Prostate gland (tissue), 2 donors: ENCODE data around the gene FAM168A. TPM values are rescaled to one million over a fixed set of nuclear protein-coding genes. Genes with fewer than 3 reads are reported as not detected.

Experiments used
- DNase-seq: peaks from one replicate; pipeline ENCODE4 v3.0.0-alpha.2; 2019; ENCODE audit warnings: low spot score
- H3K27ac ChIP-seq, 2 donors: fragments of 200-600 bp; sonication (generic); 2 replicates each; pipeline ENCODE4 v1.5.1; 2017 to 2019
- H3K27me3 ChIP-seq: fragments of 200-600 bp; sonication (generic); replicated peaks from 2 replicates; pipeline ENCODE4 v1.5.1; 2019; ENCODE audit not compliant: insufficient read depth
- H3K36me3 ChIP-seq, 2 donors: fragments of 200-600 bp; sonication (generic); 1 replicate in 1 of 2; 2 replicates in 1 of 2; pipeline versions ENCODE4 v1.5.1 to v1.8.1; 2017 to 2019
- H3K4me1 ChIP-seq: fragments of 200-600 bp; sonication (generic); replicated peaks from 2 replicates; pipeline ENCODE4 v1.5.1; 2019
- H3K4me3 ChIP-seq, 2 donors: fragments of 200-600 bp; sonication (generic); 2 replicates each; pipeline ENCODE4 v1.5.1; 2017 to 2019
- H3K9me3 ChIP-seq: fragments of 200-600 bp; sonication (generic); 2 replicates; pipeline ENCODE4 v1.5.1; 2017
- POLR2A ChIP-seq: fragments of 450-650 bp; IDR thresholded peaks from one replicate; pipeline ENCODE4 v1.6.1; 2016; ENCODE audit warnings: antibody characterized with exemption, mild to moderate bottlenecking
- POLR2AphosphoS5 ChIP-seq: sonication (generic); formaldehyde crosslinking; IDR thresholded peaks from one replicate; pipeline ENCODE4 v1.6.1; 2017; ENCODE audit warnings: antibody characterized with exemption
- WGBS: methylation state at CpG from one replicate; pipeline ENCODE4 v1.1.5; 2018; 5-methylcytosine and 5-hydroxymethylcytosine counted together
- intact Hi-C: fragments of 100-400 bp; cut with DNase I; formaldehyde crosslinking; loops from one replicate; pipeline ENCODE4 v1.14.2; 2022
- total RNA-seq, 2 donors: library from RNA; depleted of rRNA; stranded (reverse); fragments of >200 nt; gene quantifications; one replicate each; pipeline ENCODE4 v1.1.0, GENCODE V29; 2016
- TF ChIP-seq, protein P1 (sequence below), 4 experiments: fragments of 200-600 bp in 2 of 4; fragments of 450-650 bp in 2 of 4; sonication (generic) in 2 of 4; IDR thresholded peaks; 1 replicate in 3 of 4; 2 replicates in 1 of 4; pipeline ENCODE4 v1.5.1; 2016 to 2019; ENCODE audit warnings: antibody characterized with exemption in 4 of 4, mild to moderate bottlenecking in 2 of 4, moderate library complexity in 2 of 4

The FAM168A gene
- total RNA-seq, 2 donors from 2014 or later: 27.3 to 38.3 TPM

DNA sequence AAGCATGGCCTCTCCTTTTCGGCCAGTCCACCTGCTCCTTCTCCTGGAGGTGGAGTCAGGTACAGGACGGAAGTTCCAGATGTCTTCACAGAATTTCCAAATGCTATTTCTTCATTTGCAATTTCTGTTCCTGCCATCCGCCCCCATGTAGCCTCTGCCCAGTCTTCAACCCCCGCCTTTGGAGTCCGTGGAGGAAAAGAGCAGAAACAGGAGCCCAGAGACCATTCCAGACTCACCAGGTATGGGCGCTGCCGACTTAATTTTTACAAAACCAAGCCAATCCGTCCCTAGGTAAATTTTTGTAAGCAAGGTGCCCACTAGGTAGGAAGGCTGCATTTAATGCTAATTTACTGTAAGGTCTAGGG, 192.8 kb downstream of the FAM168A start:
- WGBS: 92% methylated on average over 8 of the region's 8 CpGs
- no peak overlapping the region for H3K4me3 ChIP-seq
- no peaks in the 10 kb centered on the region for H3K27me3 ChIP-seq
- no peaks in the 10 kb centered on the region for H3K4me1 ChIP-seq
- H3K36me3 ChIP-seq: no peaks in the 10 kb centered on the region
- H3K9me3 ChIP-seq: no peaks in the 10 kb centered on the region
- DNase-seq: no peak
- no peak overlapping the region for H3K27ac ChIP-seq
- TF ChIP-seq POLR2A: no peak
- TF ChIP-seq, protein P1, sequence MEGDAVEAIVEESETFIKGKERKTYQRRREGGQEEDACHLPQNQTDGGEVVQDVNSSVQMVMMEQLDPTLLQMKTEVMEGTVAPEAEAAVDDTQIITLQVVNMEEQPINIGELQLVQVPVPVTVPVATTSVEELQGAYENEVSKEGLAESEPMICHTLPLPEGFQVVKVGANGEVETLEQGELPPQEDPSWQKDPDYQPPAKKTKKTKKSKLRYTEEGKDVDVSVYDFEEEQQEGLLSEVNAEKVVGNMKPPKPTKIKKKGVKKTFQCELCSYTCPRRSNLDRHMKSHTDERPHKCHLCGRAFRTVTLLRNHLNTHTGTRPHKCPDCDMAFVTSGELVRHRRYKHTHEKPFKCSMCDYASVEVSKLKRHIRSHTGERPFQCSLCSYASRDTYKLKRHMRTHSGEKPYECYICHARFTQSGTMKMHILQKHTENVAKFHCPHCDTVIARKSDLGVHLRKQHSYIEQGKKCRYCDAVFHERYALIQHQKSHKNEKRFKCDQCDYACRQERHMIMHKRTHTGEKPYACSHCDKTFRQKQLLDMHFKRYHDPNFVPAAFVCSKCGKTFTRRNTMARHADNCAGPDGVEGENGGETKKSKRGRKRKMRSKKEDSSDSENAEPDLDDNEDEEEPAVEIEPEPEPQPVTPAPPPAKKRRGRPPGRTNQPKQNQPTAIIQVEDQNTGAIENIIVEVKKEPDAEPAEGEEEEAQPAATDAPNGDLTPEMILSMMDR (IDR thresholded peaks at IDR 0.05): no peak
- no peak for TF ChIP-seq POLR2AphosphoS5
- intact Hi-C loops: loop anchor here (10.0 kb wide), 1 partner anchor 220 kb away; no protein-coding TSS in a partner anchor

DNA sequence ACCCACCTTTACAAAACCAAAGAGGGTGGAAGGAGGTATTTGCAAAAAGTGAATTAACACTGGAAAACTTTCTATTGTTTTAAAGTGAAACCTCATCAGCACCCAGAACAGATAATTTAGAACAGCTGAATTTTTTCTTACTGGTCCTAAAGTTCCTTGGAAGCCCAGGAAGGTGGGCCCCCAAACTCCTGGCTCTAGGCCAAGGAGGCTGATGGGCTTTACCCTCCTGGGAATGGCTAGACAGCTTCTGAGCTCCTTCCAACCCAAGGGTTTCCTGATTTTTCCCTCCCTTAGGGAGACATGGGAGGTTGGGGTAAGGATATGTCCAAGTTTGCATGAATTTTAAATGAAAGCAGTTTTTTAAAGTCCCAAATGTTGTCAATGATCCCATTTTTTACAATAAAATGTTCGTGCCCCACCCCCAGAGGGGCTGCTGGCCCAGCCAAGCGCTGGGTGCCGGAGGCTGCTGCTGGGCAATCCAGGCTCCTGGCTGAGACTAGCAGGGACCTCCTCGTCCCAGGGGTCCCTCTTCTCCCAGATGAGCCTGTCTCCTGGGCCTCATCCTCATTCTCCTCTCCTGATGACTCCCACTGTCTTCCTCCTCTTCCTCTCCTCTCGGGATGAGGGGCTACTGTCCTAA, 193.3 kb downstream of the FAM168A start:
- Histone ChIP-seq H3K4me1 (no peaks in the 10 kb centered on the region), H3K9me3 (no peaks in the 10 kb centered on the region), H3K36me3 (no peaks in the 10 kb centered on the region), H3K27me3 (no peaks in the 10 kb centered on the region), H3K27ac (no peak overlapping the region), H3K4me3 (no peak overlapping the region)
- intact Hi-C loops: loop anchor here (1.0 to 10.0 kb wide), 3 partner anchors 193 to 257 kb away; partner anchors contain the start of gene FAM168A
- 81% methylated on average over 5 of the region's 5 CpGs for WGBS
- no peak for DNase-seq
- TF ChIP-seq, protein P1 (IDR thresholded peaks at IDR 0.05): no peak

DNA sequence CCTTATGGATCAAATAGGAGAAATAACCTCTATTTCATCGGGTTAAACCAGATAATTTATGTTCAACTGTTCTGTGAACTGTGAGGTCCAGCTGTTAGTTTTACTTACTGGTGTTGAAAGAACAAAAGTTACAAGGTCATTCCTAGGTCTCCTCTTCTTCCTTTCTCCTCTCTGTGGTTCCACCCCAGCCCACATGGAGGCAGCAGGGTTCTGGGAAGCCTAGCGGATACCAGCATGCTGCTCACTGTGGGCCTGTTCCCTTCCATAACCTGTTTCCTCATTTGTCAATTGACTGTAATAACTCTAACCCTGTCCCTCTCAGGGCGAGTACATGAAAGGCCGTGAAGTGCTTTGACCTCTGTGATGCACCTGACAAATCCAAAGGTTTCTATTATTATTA, 193.9 kb downstream of the FAM168A start:
- Histone ChIP-seq H3K36me3 (no peaks in the 10 kb centered on the region), H3K9me3 (no peaks in the 10 kb centered on the region), H3K27me3 (no peaks in the 10 kb centered on the region), H3K4me3 (no peak overlapping the region), H3K27ac (no peak overlapping the region), H3K4me1 (no peaks in the 10 kb centered on the region)
- intact Hi-C loops: loop anchor here (1.0 to 10.0 kb wide), 3 partner anchors 193 to 257 kb away; partner anchors contain the start of gene FAM168A
- no peak for DNase-seq
- 52% methylated on average over 4 of the region's 4 CpGs for WGBS
- TF ChIP-seq POLR2AphosphoS5: no peak
- TF ChIP-seq, protein P1 (IDR thresholded peaks at IDR 0.05): peak in 3 of 4 experiments; percentile 32 to 72 (median 71)
- TF ChIP-seq POLR2A: no peak

GRCh38 chr11:73403541-73403940, 194.4 kb downstream of the FAM168A start:
- Histone ChIP-seq H3K4me1 (no peaks in the 10 kb centered on the region), H3K4me3 (no peak overlapping the region), H3K36me3 (no peaks in the 10 kb centered on the region), H3K27me3 (no peaks in the 10 kb centered on the region), H3K9me3 (no peaks in the 10 kb centered on the region), H3K27ac (no peak overlapping the region)
- no peak for DNase-seq
- intact Hi-C loops: loop anchor here (5.0 to 10.0 kb wide), 2 partner anchors 194 to 221 kb away; partner anchors contain the start of gene FAM168A
- 82% methylated on average over 5 of the region's 5 CpGs for WGBS
- TF ChIP-seq POLR2AphosphoS5: no peak
- no peak for TF ChIP-seq POLR2A
- TF ChIP-seq, protein P1 (IDR thresholded peaks at IDR 0.05): no peak

- intact Hi-C loops: loop anchor here (5.0 to 10.0 kb wide), 2 partner anchors 194 to 222 kb away; partner anchors contain the start of gene FAM168A
- Histone ChIP-seq H3K27ac (no peak overlapping the region), H3K9me3 (no peaks in the 10 kb centered on the region), H3K4me1 (no peaks in the 10 kb centered on the region), H3K4me3 (no peak overlapping the region), H3K36me3 (no peaks in the 10 kb centered on the region), H3K27me3 (no peaks in the 10 kb centered on the region)
- no peak for TF ChIP-seq POLR2AphosphoS5
- TF ChIP-seq, protein P1 (IDR thresholded peaks at IDR 0.05): no peak
- no peak for TF ChIP-seq POLR2A
- WGBS: 60% methylated on average over 1 of the region's 1 CpG
- DNase-seq: no peak
These were observed 195.1 kb downstream of the FAM168A start for GRCh38 chr11:73402834-73403185.
